ENCODE data around the gene EYS.

DNA sequence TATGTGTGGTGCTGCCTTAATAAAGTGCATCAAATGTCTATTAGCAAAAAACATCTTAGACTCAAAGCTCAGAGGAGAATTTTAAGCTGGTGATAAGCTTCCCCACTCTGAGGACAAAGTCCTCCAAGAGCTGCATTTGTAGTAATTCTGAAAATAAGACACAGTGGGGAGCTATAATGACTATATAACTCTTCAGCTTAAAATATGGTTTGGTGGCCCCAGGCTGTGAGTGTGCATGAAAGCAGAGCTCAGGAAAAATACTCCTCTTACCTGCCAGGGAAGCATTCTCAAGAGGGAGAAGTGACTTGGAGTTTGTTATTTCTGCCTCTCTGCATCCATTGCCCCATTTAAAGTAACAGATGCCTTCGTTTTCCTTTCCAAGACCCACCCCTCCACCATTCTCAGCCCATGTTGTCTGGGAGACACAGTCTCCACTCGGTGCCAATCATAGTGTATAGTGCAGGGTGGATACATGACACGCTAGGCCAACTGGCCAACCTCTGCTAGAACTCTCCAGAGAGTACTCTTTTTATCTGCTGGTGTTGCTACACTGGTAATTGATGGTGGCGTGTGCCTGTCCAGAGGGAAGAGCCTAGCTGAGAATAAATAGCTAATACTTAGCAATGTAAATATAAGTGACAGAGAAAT, 1842.2 kb downstream of the EYS start:
- TF ChIP-seq CTCF (IDR thresholded peaks at IDR 0.05): no peak
- no peak for TF ChIP-seq POLR2A (IDR thresholded peaks at IDR 0.05)

Data from breast epithelium (tissue), 3 donors.